ENCODE results near the gene OMD. TPM values are rescaled to one million over a fixed set of nuclear protein-coding genes. Genes with fewer than 3 reads are reported as not detected.

The OMD gene
- polyA plus RNA-seq, 1 of the 3 experiments (the other 2 are of a cell fraction) = not detected

DNA sequence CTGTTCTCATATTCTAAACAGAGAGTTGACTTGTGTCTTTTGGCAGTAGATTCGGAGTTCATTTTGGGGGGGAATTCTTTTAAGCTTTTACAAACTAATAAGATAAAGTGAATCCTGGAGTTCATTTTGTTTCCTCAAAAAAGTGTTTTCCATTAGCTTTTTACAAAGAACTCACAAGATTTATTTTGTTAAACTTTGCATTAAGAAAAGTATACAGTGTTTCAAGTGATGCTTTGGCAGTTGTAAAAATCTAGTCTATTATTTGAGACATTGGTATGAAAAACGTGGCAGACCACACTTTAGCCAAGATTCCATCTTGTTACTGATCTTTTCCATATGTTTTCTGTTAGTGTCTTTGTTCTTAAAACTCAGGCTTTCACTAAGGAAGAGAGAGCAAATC, 1.2 kb upstream of the OMD start (continued):
- TF ChIP-seq, protein P1, sequence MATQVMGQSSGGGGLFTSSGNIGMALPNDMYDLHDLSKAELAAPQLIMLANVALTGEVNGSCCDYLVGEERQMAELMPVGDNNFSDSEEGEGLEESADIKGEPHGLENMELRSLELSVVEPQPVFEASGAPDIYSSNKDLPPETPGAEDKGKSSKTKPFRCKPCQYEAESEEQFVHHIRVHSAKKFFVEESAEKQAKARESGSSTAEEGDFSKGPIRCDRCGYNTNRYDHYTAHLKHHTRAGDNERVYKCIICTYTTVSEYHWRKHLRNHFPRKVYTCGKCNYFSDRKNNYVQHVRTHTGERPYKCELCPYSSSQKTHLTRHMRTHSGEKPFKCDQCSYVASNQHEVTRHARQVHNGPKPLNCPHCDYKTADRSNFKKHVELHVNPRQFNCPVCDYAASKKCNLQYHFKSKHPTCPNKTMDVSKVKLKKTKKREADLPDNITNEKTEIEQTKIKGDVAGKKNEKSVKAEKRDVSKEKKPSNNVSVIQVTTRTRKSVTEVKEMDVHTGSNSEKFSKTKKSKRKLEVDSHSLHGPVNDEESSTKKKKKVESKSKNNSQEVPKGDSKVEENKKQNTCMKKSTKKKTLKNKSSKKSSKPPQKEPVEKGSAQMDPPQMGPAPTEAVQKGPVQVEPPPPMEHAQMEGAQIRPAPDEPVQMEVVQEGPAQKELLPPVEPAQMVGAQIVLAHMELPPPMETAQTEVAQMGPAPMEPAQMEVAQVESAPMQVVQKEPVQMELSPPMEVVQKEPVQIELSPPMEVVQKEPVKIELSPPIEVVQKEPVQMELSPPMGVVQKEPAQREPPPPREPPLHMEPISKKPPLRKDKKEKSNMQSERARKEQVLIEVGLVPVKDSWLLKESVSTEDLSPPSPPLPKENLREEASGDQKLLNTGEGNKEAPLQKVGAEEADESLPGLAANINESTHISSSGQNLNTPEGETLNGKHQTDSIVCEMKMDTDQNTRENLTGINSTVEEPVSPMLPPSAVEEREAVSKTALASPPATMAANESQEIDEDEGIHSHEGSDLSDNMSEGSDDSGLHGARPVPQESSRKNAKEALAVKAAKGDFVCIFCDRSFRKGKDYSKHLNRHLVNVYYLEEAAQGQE (IDR thresholded peaks at IDR 0.05; ENCODE audit: low read depth, low read length) = no peak
- TF ChIP-seq SMC3 (IDR thresholded peaks at IDR 0.05; ENCODE audit: low read depth, low read length) = no peak
- TF ChIP-seq RCOR1 (IDR thresholded peaks at IDR 0.05; ENCODE audit: low read length) = no peak
- TF ChIP-seq RFX5 (IDR thresholded peaks at IDR 0.05; ENCODE audit: low read length) = no peak
- TF ChIP-seq CHD2 (IDR thresholded peaks at IDR 0.05; ENCODE audit: low read length, partially characterized antibody) = no peak
- peak; percentile 63; the same call in 1 of the 2 replicates for TF ChIP-seq POLR2AphosphoS5 (IDR thresholded peaks at IDR 0.05; ENCODE audit: low read depth, low read length)
- no peak for TF ChIP-seq NRF1 (IDR thresholded peaks at IDR 0.05; ENCODE audit: low read depth, low read length)
- TF ChIP-seq GABPA (IDR thresholded peaks at IDR 0.05; ENCODE audit: low read depth) = no peak
- no peak for TF ChIP-seq EZH2phosphoT487 (IDR thresholded peaks at IDR 0.05; ENCODE audit: borderline replicate concordance, low read depth)
- TF ChIP-seq EP300 (IDR thresholded peaks at IDR 0.05; ENCODE audit: borderline replicate concordance in 1 of 2, low read depth in 1 of 2, low read length in 1 of 2) = peak; percentile 9 to 45; a peak in 3 of 4 replicates
- TF ChIP-seq FOSL2 (IDR thresholded peaks at IDR 0.05; ENCODE audit: borderline replicate concordance, low read depth) = no peak
- TF ChIP-seq, protein P2, sequence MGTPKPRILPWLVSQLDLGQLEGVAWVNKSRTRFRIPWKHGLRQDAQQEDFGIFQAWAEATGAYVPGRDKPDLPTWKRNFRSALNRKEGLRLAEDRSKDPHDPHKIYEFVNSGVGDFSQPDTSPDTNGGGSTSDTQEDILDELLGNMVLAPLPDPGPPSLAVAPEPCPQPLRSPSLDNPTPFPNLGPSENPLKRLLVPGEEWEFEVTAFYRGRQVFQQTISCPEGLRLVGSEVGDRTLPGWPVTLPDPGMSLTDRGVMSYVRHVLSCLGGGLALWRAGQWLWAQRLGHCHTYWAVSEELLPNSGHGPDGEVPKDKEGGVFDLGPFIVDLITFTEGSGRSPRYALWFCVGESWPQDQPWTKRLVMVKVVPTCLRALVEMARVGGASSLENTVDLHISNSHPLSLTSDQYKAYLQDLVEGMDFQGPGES (IDR thresholded peaks at IDR 0.05; ENCODE audit: low read depth, low read length) = no peak
- TF ChIP-seq, protein P3, sequence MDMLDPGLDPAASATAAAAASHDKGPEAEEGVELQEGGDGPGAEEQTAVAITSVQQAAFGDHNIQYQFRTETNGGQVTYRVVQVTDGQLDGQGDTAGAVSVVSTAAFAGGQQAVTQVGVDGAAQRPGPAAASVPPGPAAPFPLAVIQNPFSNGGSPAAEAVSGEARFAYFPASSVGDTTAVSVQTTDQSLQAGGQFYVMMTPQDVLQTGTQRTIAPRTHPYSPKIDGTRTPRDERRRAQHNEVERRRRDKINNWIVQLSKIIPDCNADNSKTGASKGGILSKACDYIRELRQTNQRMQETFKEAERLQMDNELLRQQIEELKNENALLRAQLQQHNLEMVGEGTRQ (IDR thresholded peaks at IDR 0.05; ENCODE audit: borderline replicate concordance, low read depth, low read length) = no peak
- TF ChIP-seq TEAD4 (IDR thresholded peaks at IDR 0.05; ENCODE audit: borderline replicate concordance, insufficient read depth) = no peak
- TF ChIP-seq ELF1 (IDR thresholded peaks at IDR 0.05) = no peak
- TF ChIP-seq, protein P4, sequence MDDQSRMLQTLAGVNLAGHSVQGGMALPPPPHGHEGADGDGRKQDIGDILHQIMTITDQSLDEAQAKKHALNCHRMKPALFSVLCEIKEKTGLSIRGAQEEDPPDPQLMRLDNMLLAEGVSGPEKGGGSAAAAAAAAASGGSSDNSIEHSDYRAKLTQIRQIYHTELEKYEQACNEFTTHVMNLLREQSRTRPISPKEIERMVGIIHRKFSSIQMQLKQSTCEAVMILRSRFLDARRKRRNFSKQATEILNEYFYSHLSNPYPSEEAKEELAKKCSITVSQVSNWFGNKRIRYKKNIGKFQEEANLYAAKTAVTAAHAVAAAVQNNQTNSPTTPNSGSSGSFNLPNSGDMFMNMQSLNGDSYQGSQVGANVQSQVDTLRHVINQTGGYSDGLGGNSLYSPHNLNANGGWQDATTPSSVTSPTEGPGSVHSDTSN (IDR thresholded peaks at IDR 0.05) = peak; percentile 76
- no peak for TF ChIP-seq RAD21 (IDR thresholded peaks at IDR 0.05; ENCODE audit: low read length)
- TF ChIP-seq SIN3A (IDR thresholded peaks at IDR 0.05; ENCODE audit: borderline replicate concordance, low read depth, low read length) = no peak
- TF ChIP-seq, protein P5, sequence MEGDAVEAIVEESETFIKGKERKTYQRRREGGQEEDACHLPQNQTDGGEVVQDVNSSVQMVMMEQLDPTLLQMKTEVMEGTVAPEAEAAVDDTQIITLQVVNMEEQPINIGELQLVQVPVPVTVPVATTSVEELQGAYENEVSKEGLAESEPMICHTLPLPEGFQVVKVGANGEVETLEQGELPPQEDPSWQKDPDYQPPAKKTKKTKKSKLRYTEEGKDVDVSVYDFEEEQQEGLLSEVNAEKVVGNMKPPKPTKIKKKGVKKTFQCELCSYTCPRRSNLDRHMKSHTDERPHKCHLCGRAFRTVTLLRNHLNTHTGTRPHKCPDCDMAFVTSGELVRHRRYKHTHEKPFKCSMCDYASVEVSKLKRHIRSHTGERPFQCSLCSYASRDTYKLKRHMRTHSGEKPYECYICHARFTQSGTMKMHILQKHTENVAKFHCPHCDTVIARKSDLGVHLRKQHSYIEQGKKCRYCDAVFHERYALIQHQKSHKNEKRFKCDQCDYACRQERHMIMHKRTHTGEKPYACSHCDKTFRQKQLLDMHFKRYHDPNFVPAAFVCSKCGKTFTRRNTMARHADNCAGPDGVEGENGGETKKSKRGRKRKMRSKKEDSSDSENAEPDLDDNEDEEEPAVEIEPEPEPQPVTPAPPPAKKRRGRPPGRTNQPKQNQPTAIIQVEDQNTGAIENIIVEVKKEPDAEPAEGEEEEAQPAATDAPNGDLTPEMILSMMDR (IDR thresholded peaks at IDR 0.05) = no peak
- TF ChIP-seq GATA2 (CRISPR knock-in tag; IDR thresholded peaks at IDR 0.05) = no peak
- TF ChIP-seq TCF12 (IDR thresholded peaks at IDR 0.05) = peak; percentile 94
- TF ChIP-seq, protein P6, sequence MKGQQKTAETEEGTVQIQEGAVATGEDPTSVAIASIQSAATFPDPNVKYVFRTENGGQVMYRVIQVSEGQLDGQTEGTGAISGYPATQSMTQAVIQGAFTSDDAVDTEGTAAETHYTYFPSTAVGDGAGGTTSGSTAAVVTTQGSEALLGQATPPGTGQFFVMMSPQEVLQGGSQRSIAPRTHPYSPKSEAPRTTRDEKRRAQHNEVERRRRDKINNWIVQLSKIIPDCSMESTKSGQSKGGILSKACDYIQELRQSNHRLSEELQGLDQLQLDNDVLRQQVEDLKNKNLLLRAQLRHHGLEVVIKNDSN (IDR thresholded peaks at IDR 0.05; ENCODE audit: borderline replicate concordance, low read depth) = no peak

All from SK-N-SH (cell line).